ENCODE measurements around the gene PMCH.
"Not testable (repeated sequence)": the region's sequence is repeated elsewhere in the genome, so short reads cannot be mapped to it uniquely, and the experiment has no call there.

Gene PMCH

GRCh38 chr12:102197789-102198188 lies at the start of gene PMCH:
Gene PMCH, minus strand, starts transcription at chr12:102197833. Its CDS starts 63 bp downstream, at chr12:102197770.
- no peak for DNase-seq (ENCODE audit: low spot score)

- DNase-seq (ENCODE audit: low spot score) = not testable (repeated sequence)
Measured at GRCh38 chr12:102240859-102241258, 43.2 kb upstream of the PMCH start.

GRCh38 chr12:102234599-102234998 lies 37.0 kb upstream of the PMCH start:
- DNase-seq (ENCODE audit: low spot score) = no peak

- no peak for DNase-seq (ENCODE audit: low spot score)
Measured at GRCh38 chr12:102232446-102232845, 34.8 kb upstream of the PMCH start.

GRCh38 chr12:102232036-102232435 lies 34.4 kb upstream of the PMCH start:
- no peak for DNase-seq (ENCODE audit: low spot score)

- no peak for DNase-seq (ENCODE audit: low spot score)
Measured at GRCh38 chr12:102227954-102228353, 30.3 kb upstream of the PMCH start.

- no peak for DNase-seq (ENCODE audit: low spot score)
Measured at GRCh38 chr12:102220736-102221135, 23.1 kb upstream of the PMCH start.

- DNase-seq (ENCODE audit: low spot score) = no peak
Measured at GRCh38 chr12:102215992-102216691, 18.5 kb upstream of the PMCH start.

GRCh38 chr12:102204025-102204424 lies 6.4 kb upstream of the PMCH start:
- no peak for DNase-seq (ENCODE audit: low spot score)

GRCh38 chr12:102202556-102202955 lies 4.9 kb upstream of the PMCH start:
- DNase-seq (ENCODE audit: low spot score) = no peak

- no peak for DNase-seq (ENCODE audit: low spot score)
Measured at GRCh38 chr12:102201436-102202061, 3.9 kb upstream of the PMCH start.

- DNase-seq (ENCODE audit: low spot score) = no peak
Measured at GRCh38 chr12:102195826-102196225, 1.8 kb downstream of the PMCH start.

GRCh38 chr12:102182635-102183034 lies 15.0 kb downstream of the PMCH start:
- DNase-seq (ENCODE audit: low spot score) = no peak

- no peak for DNase-seq (ENCODE audit: low spot score)
Measured at GRCh38 chr12:102174761-102175160, 22.9 kb downstream of the PMCH start.

- no peak for DNase-seq (ENCODE audit: low spot score)
Measured at GRCh38 chr12:102174117-102174516, 23.5 kb downstream of the PMCH start.

- no peak for DNase-seq (ENCODE audit: low spot score)
Measured at GRCh38 chr12:102172436-102172835, 25.2 kb downstream of the PMCH start.

GRCh38 chr12:102171951-102172350 lies 25.7 kb downstream of the PMCH start:
- no peak for DNase-seq (ENCODE audit: low spot score)

- no peak for DNase-seq (ENCODE audit: low spot score)
Measured at GRCh38 chr12:102169922-102170621, 27.6 kb downstream of the PMCH start.

- no peak for DNase-seq (ENCODE audit: low spot score)
Measured at GRCh38 chr12:102167821-102168604, 29.6 kb downstream of the PMCH start.

- DNase-seq (ENCODE audit: low spot score) = no peak
Measured at GRCh38 chr12:102163383-102163782, 34.2 kb downstream of the PMCH start.

GRCh38 chr12:102155206-102155605 lies 42.4 kb downstream of the PMCH start:
- DNase-seq (ENCODE audit: low spot score) = not testable (repeated sequence)

GRCh38 chr12:102147062-102147587 lies 50.5 kb downstream of the PMCH start:
- DNase-seq (ENCODE audit: low spot score) = not testable (repeated sequence)

Data from CD4-positive, alpha-beta T cell treated with Interleukin-6 at 100 ng/mL for 8 hours (primary cell).